ENCODE results near the gene GAS2L2. TPM values are rescaled to one million over a fixed set of nuclear protein-coding genes. Genes with fewer than 3 reads are reported as not detected.

The GAS2L2 gene
- total RNA-seq, 1 experiment from 2014 or later: 0.15 TPM

- ChIA-PET CTCF (interaction anchor here (2.6 kb wide), 1 partner anchor 46 kb away, joined by 9 read pairs; no protein-coding TSS in a partner anchor), POLR2A (no interaction called here)
- no peak overlapping the region for H3K4me3 Mint-ChIP-seq
- H3K27ac Mint-ChIP-seq: no peak overlapping the region
- ATAC-seq (no peak), DNase-seq (ENCODE audit: low spot score) (no peak)
- TF ChIP-seq, protein P1, sequence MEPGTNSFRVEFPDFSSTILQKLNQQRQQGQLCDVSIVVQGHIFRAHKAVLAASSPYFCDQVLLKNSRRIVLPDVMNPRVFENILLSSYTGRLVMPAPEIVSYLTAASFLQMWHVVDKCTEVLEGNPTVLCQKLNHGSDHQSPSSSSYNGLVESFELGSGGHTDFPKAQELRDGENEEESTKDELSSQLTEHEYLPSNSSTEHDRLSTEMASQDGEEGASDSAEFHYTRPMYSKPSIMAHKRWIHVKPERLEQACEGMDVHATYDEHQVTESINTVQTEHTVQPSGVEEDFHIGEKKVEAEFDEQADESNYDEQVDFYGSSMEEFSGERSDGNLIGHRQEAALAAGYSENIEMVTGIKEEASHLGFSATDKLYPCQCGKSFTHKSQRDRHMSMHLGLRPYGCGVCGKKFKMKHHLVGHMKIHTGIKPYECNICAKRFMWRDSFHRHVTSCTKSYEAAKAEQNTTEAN (CRISPR knock-in tag; IDR thresholded peaks at IDR 0.05): no peak
- TF ChIP-seq CBFB (CRISPR knock-in tag; IDR thresholded peaks at IDR 0.05; ENCODE audit: low read depth): no peak
- no peak for TF ChIP-seq ZNF232 (CRISPR knock-in tag; IDR thresholded peaks at IDR 0.05)
- peaks cover 12% of the 10 kb centered on the region for H3K36me3 Mint-ChIP-seq
- H3K27me3 Mint-ChIP-seq (ENCODE audit: low read depth): no peaks in the 10 kb centered on the region
- H3K4me1 Mint-ChIP-seq: no peaks in the 10 kb centered on the region
- no peaks in the 10 kb centered on the region for H3K9me3 Mint-ChIP-seq
These were observed 35.6 kb downstream of the GAS2L2 start for GRCh38 chr17:35717475-35717874.

GRCh38 chr17:35716897-35717465 lies 36.1 kb downstream of the GAS2L2 start:
- H3K27ac Mint-ChIP-seq: no peak overlapping the region
- ChIA-PET CTCF (interaction anchor here (2.6 kb wide), 1 partner anchor 47 kb away, joined by 9 read pairs; no protein-coding TSS in a partner anchor), POLR2A (no interaction called here)
- no peak for TF ChIP-seq ELF4 (CRISPR knock-in tag; IDR thresholded peaks at IDR 0.05; ENCODE audit: low read depth)
- TF ChIP-seq TP53 (CRISPR knock-in tag; IDR thresholded peaks at IDR 0.05): no peak
- no peak for TF ChIP-seq CREB1 (CRISPR knock-in tag; IDR thresholded peaks at IDR 0.05)
- TF ChIP-seq ZSCAN18 (CRISPR knock-in tag; IDR thresholded peaks at IDR 0.05): no peak
- TF ChIP-seq, protein P2, sequence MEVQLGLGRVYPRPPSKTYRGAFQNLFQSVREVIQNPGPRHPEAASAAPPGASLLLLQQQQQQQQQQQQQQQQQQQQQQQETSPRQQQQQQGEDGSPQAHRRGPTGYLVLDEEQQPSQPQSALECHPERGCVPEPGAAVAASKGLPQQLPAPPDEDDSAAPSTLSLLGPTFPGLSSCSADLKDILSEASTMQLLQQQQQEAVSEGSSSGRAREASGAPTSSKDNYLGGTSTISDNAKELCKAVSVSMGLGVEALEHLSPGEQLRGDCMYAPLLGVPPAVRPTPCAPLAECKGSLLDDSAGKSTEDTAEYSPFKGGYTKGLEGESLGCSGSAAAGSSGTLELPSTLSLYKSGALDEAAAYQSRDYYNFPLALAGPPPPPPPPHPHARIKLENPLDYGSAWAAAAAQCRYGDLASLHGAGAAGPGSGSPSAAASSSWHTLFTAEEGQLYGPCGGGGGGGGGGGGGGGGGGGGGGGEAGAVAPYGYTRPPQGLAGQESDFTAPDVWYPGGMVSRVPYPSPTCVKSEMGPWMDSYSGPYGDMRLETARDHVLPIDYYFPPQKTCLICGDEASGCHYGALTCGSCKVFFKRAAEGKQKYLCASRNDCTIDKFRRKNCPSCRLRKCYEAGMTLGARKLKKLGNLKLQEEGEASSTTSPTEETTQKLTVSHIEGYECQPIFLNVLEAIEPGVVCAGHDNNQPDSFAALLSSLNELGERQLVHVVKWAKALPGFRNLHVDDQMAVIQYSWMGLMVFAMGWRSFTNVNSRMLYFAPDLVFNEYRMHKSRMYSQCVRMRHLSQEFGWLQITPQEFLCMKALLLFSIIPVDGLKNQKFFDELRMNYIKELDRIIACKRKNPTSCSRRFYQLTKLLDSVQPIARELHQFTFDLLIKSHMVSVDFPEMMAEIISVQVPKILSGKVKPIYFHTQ (CRISPR knock-in tag; IDR thresholded peaks at IDR 0.05): no peak
- no peak for TF ChIP-seq IRF2 (CRISPR knock-in tag; IDR thresholded peaks at IDR 0.05; ENCODE audit: borderline replicate concordance, low read depth)
- TF ChIP-seq JAZF1 (CRISPR knock-in tag; IDR thresholded peaks at IDR 0.05): no peak
- TF ChIP-seq, protein P3, sequence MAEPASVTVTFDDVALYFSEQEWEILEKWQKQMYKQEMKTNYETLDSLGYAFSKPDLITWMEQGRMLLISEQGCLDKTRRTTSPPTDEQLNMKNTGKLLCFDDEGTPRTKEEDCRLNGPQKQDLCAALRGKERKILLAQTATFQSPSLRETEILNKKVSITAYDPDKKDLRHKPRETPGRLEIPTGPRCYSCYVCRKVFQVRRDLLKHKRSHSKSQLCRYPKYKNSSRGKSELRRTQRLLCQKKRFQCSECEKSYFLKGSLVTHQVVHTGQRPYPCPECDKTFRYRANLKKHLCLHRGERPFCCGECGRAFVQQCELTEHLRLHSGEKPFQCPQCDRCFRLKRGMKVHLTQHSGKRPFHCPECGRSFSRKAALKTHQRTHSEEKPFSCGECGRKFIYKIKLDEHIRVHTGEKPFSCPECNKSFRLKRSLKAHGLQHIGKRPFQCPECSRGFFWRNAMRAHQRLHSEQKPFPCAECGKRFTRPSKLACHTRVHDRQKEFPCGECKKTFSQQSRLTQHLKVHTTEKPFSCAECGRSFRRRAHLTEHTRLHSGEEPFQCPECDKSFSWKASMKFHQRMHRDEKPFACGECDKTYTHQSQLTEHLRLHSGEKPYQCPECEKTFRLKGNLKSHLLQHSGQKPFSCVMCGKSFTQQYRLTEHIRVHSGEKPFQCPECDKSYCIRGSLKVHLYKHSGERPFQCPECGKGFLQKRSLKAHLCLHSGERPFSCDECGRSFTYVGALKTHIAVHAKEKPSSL (CRISPR knock-in tag; conservative IDR thresholded peaks at IDR 0.05): no peak
- no peak for TF ChIP-seq SMAD4 (CRISPR knock-in tag; IDR thresholded peaks at IDR 0.05)
- TF ChIP-seq, protein P4, sequence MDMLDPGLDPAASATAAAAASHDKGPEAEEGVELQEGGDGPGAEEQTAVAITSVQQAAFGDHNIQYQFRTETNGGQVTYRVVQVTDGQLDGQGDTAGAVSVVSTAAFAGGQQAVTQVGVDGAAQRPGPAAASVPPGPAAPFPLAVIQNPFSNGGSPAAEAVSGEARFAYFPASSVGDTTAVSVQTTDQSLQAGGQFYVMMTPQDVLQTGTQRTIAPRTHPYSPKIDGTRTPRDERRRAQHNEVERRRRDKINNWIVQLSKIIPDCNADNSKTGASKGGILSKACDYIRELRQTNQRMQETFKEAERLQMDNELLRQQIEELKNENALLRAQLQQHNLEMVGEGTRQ (CRISPR knock-in tag; IDR thresholded peaks at IDR 0.05): no peak
- TF ChIP-seq, protein P5, sequence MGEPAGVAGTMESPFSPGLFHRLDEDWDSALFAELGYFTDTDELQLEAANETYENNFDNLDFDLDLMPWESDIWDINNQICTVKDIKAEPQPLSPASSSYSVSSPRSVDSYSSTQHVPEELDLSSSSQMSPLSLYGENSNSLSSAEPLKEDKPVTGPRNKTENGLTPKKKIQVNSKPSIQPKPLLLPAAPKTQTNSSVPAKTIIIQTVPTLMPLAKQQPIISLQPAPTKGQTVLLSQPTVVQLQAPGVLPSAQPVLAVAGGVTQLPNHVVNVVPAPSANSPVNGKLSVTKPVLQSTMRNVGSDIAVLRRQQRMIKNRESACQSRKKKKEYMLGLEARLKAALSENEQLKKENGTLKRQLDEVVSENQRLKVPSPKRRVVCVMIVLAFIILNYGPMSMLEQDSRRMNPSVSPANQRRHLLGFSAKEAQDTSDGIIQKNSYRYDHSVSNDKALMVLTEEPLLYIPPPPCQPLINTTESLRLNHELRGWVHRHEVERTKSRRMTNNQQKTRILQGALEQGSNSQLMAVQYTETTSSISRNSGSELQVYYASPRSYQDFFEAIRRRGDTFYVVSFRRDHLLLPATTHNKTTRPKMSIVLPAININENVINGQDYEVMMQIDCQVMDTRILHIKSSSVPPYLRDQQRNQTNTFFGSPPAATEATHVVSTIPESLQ (CRISPR knock-in tag; IDR thresholded peaks at IDR 0.05): no peak
- no peak for TF ChIP-seq RORB (CRISPR knock-in tag; IDR thresholded peaks at IDR 0.05)
- no peak for DNase-seq (ENCODE audit: low spot score)
- ATAC-seq: no peak
- no peaks in the 10 kb centered on the region for H3K27me3 Mint-ChIP-seq (ENCODE audit: low read depth)
- H3K9me3 Mint-ChIP-seq: no peaks in the 10 kb centered on the region
- no peak overlapping the region for H3K4me3 Mint-ChIP-seq
- H3K36me3 Mint-ChIP-seq: peaks cover 13% of the 10 kb centered on the region
- H3K4me1 Mint-ChIP-seq: no peaks in the 10 kb centered on the region
